GM19240 (cell line): ENCODE results near the gene IL17RE.
A peak's percentile ranks its signal among the peaks of the same experiment; 100 is the strongest.
"Not testable (repeated sequence)": the region's sequence is repeated elsewhere in the genome, so short reads cannot be mapped to it uniquely, and the experiment has no call there.

ENCODE experiments used
- DNase-seq: peaks from one replicate; pipeline ENCODE4 v3.0.0; 2011; ENCODE audit warnings: low spot score; ENCODE audit not compliant: insufficient read length

The IL17RE gene

GRCh38 chr3:9933561-9934234 lies 31.1 kb downstream of the IL17RE start, which contains the start of gene CRELD1:
Gene CRELD1, plus strand, starts transcription at chr3:9933834. Its CDS starts 605 bp downstream, at chr3:9934439.
- peak; percentile 93 for DNase-seq

- no peak for DNase-seq
Observed at GRCh38 chr3:9934235-9934621, 31.6 kb downstream of the IL17RE start.

DNA sequence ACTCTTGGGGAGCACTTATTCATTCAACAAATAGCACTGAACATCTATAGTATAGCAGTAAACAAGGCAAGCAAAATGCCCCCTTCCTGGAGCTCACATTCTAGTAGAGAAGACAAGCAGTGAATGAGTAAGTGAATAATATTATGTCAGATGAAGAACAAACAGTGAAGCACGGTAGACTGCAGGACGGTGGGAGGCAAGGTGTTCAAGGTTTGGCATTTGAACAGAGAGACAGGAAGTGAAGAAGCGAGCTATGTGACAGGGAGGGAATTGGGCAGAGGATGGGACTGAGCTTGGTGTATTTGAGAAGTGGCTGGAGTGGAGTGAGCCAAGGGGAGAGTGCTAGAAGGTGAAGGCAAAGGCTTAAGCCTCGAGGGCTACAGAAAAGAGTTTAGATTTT lies 32.3 kb downstream of the IL17RE start:
- DNase-seq: no peak

- no peak for DNase-seq
Observed at GRCh38 chr3:9935966-9936510, 33.4 kb downstream of the IL17RE start.

DNA sequence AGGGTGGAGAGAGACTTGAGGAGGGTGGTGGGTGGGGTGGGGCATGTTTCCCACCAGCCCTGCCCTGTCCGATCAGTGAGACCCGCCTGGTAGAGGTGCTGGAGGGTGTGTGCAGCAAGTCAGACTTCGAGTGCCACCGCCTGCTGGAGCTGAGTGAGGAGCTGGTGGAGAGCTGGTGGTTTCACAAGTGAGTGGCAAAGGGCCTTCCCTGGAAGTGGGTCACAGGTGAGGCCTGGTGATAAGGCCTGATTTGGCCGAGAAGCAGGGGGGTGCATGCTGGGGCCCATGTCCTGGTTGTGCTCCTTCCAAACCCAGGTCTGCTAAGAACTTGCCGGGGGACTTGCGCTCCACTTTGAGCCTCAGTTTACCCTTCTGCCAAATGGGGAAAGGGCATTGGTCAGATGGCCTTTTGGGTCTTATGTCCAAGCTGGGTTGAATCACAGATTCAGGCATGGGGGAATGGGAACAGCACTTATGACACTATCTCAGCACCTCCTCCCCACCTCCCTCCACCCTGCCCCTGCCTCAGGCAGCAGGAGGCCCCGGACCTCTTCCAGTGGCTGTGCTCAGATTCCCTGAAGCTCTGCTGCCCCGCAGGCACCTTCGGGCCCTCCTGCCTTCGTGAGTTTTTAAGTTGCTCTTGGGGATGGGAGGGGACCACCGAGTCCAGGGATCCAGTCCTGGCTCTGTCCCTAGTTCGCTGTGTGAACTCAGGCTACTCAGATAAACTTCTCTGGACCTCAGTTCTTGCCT lies 35.0 kb downstream of the IL17RE start:
- no peak for DNase-seq

DNA sequence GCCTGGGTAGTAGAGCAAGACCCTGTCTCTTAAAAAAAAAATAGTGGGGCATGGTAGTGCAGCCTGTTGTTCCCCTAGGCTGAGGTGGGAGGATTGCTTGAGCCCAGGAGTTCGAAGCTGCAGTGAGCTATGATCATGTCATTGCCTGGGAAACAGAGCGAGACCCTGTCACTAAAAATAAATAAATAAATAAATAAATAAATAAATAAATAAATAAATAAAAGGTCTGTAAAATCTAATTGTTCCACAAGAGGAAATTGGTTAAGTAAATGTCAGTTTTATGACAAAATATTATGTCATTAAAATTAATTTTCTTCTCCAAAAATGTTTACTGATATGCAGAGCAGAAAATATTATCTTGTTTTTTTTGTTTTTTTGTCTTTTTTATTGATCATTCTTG lies 36.3 kb downstream of the IL17RE start:
- DNase-seq: no peak

- DNase-seq: not testable (repeated sequence)
Observed at GRCh38 chr3:9939906-9940305, 37.3 kb downstream of the IL17RE start.

DNA sequence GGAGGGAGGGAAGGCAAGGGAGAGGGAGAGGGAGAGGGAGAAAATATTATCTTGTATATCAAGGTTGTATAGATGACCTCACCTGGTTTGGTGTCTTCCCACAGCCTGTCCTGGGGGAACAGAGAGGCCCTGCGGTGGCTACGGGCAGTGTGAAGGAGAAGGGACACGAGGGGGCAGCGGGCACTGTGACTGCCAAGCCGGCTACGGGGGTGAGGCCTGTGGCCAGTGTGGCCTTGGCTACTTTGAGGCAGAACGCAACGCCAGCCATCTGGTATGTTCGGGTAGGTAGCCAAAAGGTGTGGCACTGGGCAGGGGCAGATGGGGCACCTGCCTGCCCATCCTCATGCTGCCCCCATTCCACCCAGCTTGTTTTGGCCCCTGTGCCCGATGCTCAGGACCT lies 38.1 kb downstream of the IL17RE start:
- no peak for DNase-seq

GRCh38 chr3:9942164-9942563 lies 39.5 kb downstream of the IL17RE start:
- DNase-seq: no peak

DNA sequence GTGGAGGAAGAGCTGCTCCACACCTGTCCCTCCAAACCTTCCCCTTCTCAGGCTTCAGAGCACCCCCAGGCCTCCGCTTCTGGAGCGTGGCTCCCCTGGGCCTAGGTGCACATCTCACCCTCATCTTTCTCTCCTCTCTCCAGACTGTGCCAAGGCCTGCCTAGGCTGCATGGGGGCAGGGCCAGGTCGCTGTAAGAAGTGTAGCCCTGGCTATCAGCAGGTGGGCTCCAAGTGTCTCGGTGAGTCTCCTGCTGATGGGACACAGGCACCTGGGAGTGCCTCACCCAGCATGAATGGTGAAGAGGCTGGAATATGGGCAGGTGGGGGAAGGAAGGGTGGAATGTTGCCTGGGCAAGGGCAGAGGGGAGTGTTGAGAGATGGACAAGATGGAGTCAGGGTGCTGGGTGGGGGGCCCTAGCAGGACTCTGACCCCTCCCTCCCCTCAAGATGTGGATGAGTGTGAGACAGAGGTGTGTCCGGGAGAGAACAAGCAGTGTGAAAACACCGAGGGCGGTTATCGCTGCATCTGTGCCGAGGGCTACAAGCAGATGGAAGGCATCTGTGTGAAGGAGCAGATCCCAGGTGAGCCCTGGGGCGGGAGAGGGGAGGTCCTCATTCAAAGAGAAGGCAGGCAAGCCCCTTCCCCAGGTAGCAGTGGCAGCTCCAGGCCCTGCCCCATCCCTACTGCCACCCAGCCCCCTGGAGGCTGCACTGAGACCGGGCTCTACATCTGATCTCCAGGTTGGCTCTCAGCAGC lies 40.5 kb downstream of the IL17RE start:
- DNase-seq: no peak

DNA sequence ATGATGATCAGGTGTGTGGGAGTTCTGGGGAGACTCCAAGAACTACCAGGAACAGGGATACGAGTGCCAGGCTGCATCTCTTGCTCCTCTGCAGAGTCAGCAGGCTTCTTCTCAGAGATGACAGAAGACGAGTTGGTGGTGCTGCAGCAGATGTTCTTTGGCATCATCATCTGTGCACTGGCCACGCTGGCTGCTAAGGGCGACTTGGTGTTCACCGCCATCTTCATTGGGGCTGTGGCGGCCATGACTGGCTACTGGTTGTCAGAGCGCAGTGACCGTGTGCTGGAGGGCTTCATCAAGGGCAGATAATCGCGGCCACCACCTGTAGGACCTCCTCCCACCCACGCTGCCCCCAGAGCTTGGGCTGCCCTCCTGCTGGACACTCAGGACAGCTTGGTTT lies 41.6 kb downstream of the IL17RE start:
- DNase-seq: no peak

DNA sequence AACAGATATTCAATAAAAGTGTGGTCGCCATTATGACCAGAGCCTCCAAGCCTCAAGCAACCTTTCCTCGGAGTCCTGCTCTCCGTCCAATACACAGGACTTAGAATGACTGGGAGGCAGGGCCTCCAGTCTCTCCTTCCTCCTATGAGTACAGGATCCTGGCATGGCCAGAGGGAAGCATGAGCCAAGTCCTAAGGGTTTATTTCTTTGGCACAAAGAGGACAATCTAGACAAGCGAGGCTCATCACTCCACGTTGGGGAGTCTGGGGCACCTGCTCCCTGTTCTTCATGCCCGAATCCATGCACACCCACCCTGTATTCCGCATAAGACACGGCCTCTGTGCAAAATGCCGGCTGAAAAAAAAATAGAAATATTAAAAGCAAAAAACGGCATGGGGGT lies 42.7 kb downstream of the IL17RE start:
- DNase-seq: no peak

DNA sequence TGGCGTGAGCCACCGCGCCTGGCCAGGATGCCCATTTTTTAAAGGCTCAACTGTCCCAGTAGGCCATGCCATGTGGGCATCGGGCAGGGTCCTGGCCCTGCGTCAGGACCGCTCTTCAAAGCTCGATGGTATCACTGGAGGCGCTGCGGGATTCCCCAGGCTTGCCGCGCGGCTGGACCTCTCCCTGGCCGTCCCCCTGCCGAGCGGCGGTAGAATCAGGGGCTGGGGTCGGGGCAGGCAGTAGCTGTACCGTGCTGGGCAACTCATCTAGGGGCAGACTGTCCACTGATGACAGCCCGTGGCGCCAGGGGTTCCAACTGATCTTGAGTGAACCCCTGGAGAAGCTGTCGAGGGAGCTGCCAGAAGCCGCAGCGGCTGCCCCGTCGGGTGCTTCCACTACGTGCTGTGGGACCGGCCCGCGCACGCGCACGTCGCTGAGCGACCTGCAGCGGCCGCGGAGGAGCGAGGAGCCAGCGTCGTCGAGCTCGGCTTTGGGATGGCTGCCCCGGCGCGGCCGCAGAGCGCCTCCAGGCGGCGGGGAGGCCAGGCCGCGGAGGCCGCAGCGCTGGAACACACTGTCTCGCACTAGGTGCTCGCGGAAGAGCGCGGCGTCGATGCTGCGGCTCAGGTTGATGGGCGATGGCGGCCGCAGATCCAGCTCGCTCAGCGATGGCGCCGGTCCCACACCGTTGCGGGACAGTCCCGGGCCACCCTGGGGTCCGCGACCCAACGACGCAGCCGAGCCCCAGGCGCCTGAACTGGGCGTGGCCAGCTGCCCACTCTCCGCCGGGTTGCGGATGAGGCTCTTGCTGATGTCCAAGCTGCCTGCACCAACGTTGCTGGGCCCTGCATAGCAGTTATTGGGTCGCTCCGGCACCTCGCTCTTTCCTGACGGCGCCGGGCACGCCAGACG lies 43.7 kb downstream of the IL17RE start:
- no peak for DNase-seq

GRCh38 chr3:9947025-9947995 lies 44.7 kb downstream of the IL17RE start:
- DNase-seq: no peak

- DNase-seq: no peak
Observed at GRCh38 chr3:9948586-9948985, 45.9 kb downstream of the IL17RE start.

GRCh38 chr3:9949115-9949514 lies 46.5 kb downstream of the IL17RE start:
- no peak for DNase-seq

- no peak for DNase-seq
Observed at GRCh38 chr3:9949626-9950025, 47.0 kb downstream of the IL17RE start.

DNA sequence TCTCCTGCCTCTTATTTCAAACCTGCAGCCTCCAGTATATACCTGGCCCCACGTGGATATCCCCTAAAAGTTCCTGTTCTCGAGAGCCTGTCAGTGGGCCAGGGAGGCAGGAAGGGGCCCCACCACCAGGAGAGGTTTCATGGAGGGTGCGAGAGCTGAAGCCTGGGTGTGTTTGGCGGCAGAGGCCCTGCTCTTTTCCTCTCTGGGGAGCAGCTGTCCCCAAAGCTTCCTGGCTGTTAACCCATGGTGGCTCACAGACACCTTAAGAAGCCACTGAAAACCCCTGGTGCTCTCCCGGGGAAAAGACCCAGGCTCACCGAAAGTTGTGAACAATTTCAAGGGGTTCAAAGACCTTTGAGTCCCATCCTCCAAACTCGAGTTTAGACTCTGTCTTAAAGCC lies 48.5 kb downstream of the IL17RE start:
- DNase-seq: peak; percentile 59

- no peak for DNase-seq
Observed at GRCh38 chr3:9951598-9951961, 48.9 kb downstream of the IL17RE start.
